ENCODE measurements around the gene ADGRB2.

DNA sequence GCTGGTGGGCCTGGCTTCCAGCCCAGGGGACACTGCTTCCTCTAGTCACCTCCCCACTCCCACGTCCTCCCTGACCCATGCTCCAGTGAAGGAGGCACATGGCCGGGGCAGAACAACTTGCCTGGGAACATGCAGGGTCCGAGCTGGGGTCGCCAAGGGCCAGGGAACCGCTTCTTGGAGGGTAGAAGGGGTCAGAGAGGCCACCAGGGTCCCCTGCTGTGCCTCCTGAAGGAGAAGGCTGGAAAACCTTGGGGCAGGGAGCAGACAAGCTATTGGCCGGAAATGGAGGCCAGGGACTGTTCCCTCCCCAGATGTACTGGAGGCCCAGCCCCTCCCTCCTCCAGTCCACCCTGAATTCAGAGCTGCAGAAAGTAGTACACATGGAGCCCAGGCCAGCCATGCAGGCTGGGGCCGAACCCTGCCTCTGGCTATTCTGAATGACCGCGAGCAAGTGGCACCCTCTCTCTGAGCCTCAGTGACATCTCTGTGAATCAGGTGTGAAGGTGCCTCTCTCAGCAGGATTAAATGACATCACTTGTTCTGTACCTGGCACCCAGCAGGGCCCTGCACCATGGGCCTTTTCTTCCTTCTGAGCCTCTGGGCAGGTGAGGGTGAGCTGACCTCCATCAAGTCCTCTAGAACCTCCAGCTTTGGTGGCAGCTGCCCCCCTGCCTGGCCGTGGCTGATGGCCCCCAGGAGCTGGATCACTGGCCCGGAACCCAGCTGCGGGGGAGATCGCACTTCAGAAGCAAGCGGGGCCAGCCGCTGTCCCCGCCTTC is 35.9 kb upstream of the ADGRB2 start:
- TF ChIP-seq, protein P1, sequence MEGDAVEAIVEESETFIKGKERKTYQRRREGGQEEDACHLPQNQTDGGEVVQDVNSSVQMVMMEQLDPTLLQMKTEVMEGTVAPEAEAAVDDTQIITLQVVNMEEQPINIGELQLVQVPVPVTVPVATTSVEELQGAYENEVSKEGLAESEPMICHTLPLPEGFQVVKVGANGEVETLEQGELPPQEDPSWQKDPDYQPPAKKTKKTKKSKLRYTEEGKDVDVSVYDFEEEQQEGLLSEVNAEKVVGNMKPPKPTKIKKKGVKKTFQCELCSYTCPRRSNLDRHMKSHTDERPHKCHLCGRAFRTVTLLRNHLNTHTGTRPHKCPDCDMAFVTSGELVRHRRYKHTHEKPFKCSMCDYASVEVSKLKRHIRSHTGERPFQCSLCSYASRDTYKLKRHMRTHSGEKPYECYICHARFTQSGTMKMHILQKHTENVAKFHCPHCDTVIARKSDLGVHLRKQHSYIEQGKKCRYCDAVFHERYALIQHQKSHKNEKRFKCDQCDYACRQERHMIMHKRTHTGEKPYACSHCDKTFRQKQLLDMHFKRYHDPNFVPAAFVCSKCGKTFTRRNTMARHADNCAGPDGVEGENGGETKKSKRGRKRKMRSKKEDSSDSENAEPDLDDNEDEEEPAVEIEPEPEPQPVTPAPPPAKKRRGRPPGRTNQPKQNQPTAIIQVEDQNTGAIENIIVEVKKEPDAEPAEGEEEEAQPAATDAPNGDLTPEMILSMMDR (IDR thresholded peaks at IDR 0.05), result no peak
- TF ChIP-seq POLR2A (IDR thresholded peaks at IDR 0.05), result no peak
